MV-4-11 (cell line): ENCODE data around the gene BYSL.

Source experiments
- DNase-seq: peaks from one replicate; lab custom pipeline; 2025; lab: John Stamatoyannopoulos, UW

BYSL gene

GRCh38 chr6:41920921-41921711 is at the start of gene BYSL, which contains the start of gene MED20:
BYSL (plus strand) TSS chr6:41921499; CDS start chr6:41921563, 64 bp downstream.
MED20 (minus strand) TSS chr6:41921139; CDS start chr6:41921018, 121 bp downstream.
- DNase-seq = peak; percentile 97

- peak; percentile 46 for DNase-seq
These were observed 49.6 kb upstream of the BYSL start for GRCh38 chr6:41871691-41872090.

- peak; percentile 53 for DNase-seq
These were observed 49.2 kb upstream of the BYSL start for GRCh38 chr6:41872147-41872546.

GRCh38 chr6:41874741-41875140 is 46.6 kb upstream of the BYSL start:
- peak; percentile 11 for DNase-seq

GRCh38 chr6:41877051-41877680 is 44.1 kb upstream of the BYSL start:
- no peak for DNase-seq

GRCh38 chr6:41878246-41878645 is 43.1 kb upstream of the BYSL start:
- DNase-seq = no peak

GRCh38 chr6:41878961-41879405 is 42.3 kb upstream of the BYSL start:
- no peak for DNase-seq

- DNase-seq = no peak
These were observed 39.8 kb upstream of the BYSL start for GRCh38 chr6:41881506-41881905.

GRCh38 chr6:41884957-41885356 is 36.3 kb upstream of the BYSL start:
- DNase-seq = no peak

- DNase-seq = no peak
These were observed 35.4 kb upstream of the BYSL start for GRCh38 chr6:41885930-41886329.

GRCh38 chr6:41887331-41887751 is 34.0 kb upstream of the BYSL start:
- no peak for DNase-seq

- DNase-seq = no peak
These were observed 28.3 kb upstream of the BYSL start for GRCh38 chr6:41892921-41893564.

GRCh38 chr6:41894366-41895299 is 26.7 kb upstream of the BYSL start:
- no peak for DNase-seq

- DNase-seq = peak; percentile 85
These were observed 25.7 kb upstream of the BYSL start, which contains the start of gene USP49 for GRCh38 chr6:41895300-41896233. USP49 (minus strand) TSS chr6:41895375; CDS start chr6:41806983, 88,392 bp downstream.

- DNase-seq = no peak
These were observed 25.0 kb upstream of the BYSL start for GRCh38 chr6:41896281-41896680.

- DNase-seq = no peak
These were observed 20.4 kb upstream of the BYSL start for GRCh38 chr6:41900861-41901260.

- DNase-seq = peak; percentile 47
These were observed 19.3 kb upstream of the BYSL start for GRCh38 chr6:41901882-41902519.

- no peak for DNase-seq
These were observed 11.6 kb upstream of the BYSL start for GRCh38 chr6:41909727-41910126.

GRCh38 chr6:41914343-41914742 is 7.0 kb upstream of the BYSL start:
- no peak for DNase-seq
